ENCODE results near the gene MRPL37.

MRPL37 gene

GRCh38 chr1:54220004-54220811 is 20.2 kb downstream of the MRPL37 start:
- peak; percentile 97 for DNase-seq (ENCODE audit: low read depth)
- TF ChIP-seq MAX (IDR thresholded peaks at IDR 0.05; ENCODE audit: low read depth, low read length) (peak; percentile 87), CTCF (IDR thresholded peaks at IDR 0.05; ENCODE audit: low read depth, low read length) (no peak), POLR2A (IDR thresholded peaks at IDR 0.05; ENCODE audit: extremely low read depth, insufficient read length) (peak; percentile 41), MYC (IDR thresholded peaks at IDR 0.05; ENCODE audit: low read depth, low read length) (peak; percentile 72)

GRCh38 chr1:54221113-54221834 is 21.3 kb downstream of the MRPL37 start:
- H3K4me3 ChIP-seq (ENCODE audit: low read depth, low read length), result peak overlapping the region; percentile 67
- no peak for TF ChIP-seq POLR2A (IDR thresholded peaks at IDR 0.05; ENCODE audit: extremely low read depth, insufficient read length)
- TF ChIP-seq MYC (IDR thresholded peaks at IDR 0.05; ENCODE audit: low read depth, low read length), result no peak
- TF ChIP-seq MAX (IDR thresholded peaks at IDR 0.05; ENCODE audit: low read depth, low read length), result no peak
- TF ChIP-seq CTCF (IDR thresholded peaks at IDR 0.05; ENCODE audit: low read depth, low read length), result no peak
- DNase-seq (ENCODE audit: low read depth), result peak; percentile 55

More at GRCh38 chr1:54220004-54220811, 20.2 kb downstream of the MRPL37 start:
- H3K4me3 ChIP-seq (ENCODE audit: low read depth, low read length), result peak overlapping the region; percentile 67

- no peak for DNase-seq (ENCODE audit: low read depth)
- TF ChIP-seq POLR2A (IDR thresholded peaks at IDR 0.05; ENCODE audit: extremely low read depth, insufficient read length), result no peak
- no peak for TF ChIP-seq MYC (IDR thresholded peaks at IDR 0.05; ENCODE audit: low read depth, low read length)
- TF ChIP-seq CTCF (IDR thresholded peaks at IDR 0.05; ENCODE audit: low read depth, low read length), result no peak
- TF ChIP-seq MAX (IDR thresholded peaks at IDR 0.05; ENCODE audit: low read depth, low read length), result no peak
- no peak overlapping the region for H3K4me3 ChIP-seq (ENCODE audit: low read depth, low read length)
Observed at GRCh38 chr1:54221867-54222484, 22.0 kb downstream of the MRPL37 start.

- H3K4me3 ChIP-seq (ENCODE audit: low read depth, low read length), result no peak overlapping the region
- no peak for DNase-seq (ENCODE audit: low read depth)
- no peak for TF ChIP-seq MYC (IDR thresholded peaks at IDR 0.05; ENCODE audit: low read depth, low read length)
- no peak for TF ChIP-seq POLR2A (IDR thresholded peaks at IDR 0.05; ENCODE audit: extremely low read depth, insufficient read length)
- no peak for TF ChIP-seq MAX (IDR thresholded peaks at IDR 0.05; ENCODE audit: low read depth, low read length)
- no peak for TF ChIP-seq CTCF (IDR thresholded peaks at IDR 0.05; ENCODE audit: low read depth, low read length)
Observed at GRCh38 chr1:54222711-54223110, 22.7 kb downstream of the MRPL37 start.

GRCh38 chr1:54223441-54224202 is 23.7 kb downstream of the MRPL37 start:
- no peak for DNase-seq (ENCODE audit: low read depth)
- no peak overlapping the region for H3K4me3 ChIP-seq (ENCODE audit: low read depth, low read length)
- no peak for TF ChIP-seq CTCF (IDR thresholded peaks at IDR 0.05; ENCODE audit: low read depth, low read length)

Measured in NB4 (cell line).